Endothelial cell of umbilical vein (primary cell): Measurements from ENCODE around the gene SUGP1. TPM values are rescaled to one million over a fixed set of nuclear protein-coding genes. Genes with fewer than 3 reads are reported as not detected.

Source experiments
- BruUV-seq: library from RNA; stranded (reverse); fragments of 400-500 nt; replicated peaks from 2 replicates; lab custom pipeline; 2021; lab: Mats Ljungman, UMichigan
- CTCF ChIA-PET: fragments of 300-600, 350-600 bp; sonication (Branson Sonifier 250); formaldehyde crosslinking; loops from one replicate; lab custom pipeline; 2021; ENCODE audit warnings: antibody characterized with exemption, inconsistent platforms; lab: Charles Lee
- POLR2A ChIA-PET: fragments of 300-600, 350-600 bp; sonication (Branson Sonifier 250); formaldehyde crosslinking; loops from one replicate; lab custom pipeline; 2021; ENCODE audit warnings: antibody characterized with exemption, inconsistent platforms; lab: Charles Lee
- DNase-seq: peaks from one replicate; pipeline ENCODE4 v3.0.0-alpha.2; 2011; ENCODE audit warnings: low read depth, low spot score
- FAIRE-seq: peaks from 2 replicates; lab custom pipeline; 2011; peaks lifted over from hg19 to GRCh38; lab: Jason Lieb, UNC
- H2AFZ ChIP-seq: 2 replicates; pipeline ENCODE4 v1.6.0; 2012; ENCODE audit warnings: low read depth, low read length, control low read depth, inconsistent platforms
- H3K27ac ChIP-seq: 2 replicates; pipeline ENCODE4 v1.5.1; 2011; ENCODE audit warnings: low read depth, mild to moderate bottlenecking, control low read depth, low read length, moderate library complexity; ENCODE audit not compliant: insufficient read depth
- H3K27me3 ChIP-seq, 2 experiments: 2 replicates each; pipeline versions ENCODE4 v1.6.0 to v1.6.1; 2011; ENCODE audit warnings: low read length in 2 of 2, mixed read lengths in 1 of 2; ENCODE audit not compliant: control insufficient read depth in 2 of 2, insufficient read depth in 2 of 2
- H3K36me3 ChIP-seq, 2 experiments: 2 replicates in 1 of 2; 3 replicates in 1 of 2; pipeline ENCODE4 v1.5.1; 2011; ENCODE audit warnings: low read length in 2 of 2, mild to moderate bottlenecking in 1 of 2, moderate library complexity in 1 of 2; ENCODE audit not compliant: control insufficient read depth in 2 of 2, insufficient read depth in 2 of 2; ENCODE audit errors: extremely low read depth in 1 of 2
- H3K4me1 ChIP-seq: 3 replicates; pipeline ENCODE4 v1.5.1; 2011; ENCODE audit warnings: mild to moderate bottlenecking, low read length; ENCODE audit not compliant: control insufficient read depth, insufficient read depth; ENCODE audit errors: extremely low read depth
- H3K4me2 ChIP-seq: 2 replicates; pipeline ENCODE4 v1.6.1; 2011; ENCODE audit warnings: low read length, control low read depth, mixed read lengths; ENCODE audit not compliant: insufficient read depth
- H3K4me3 ChIP-seq, 3 experiments: fragments of 200-600 bp in 1 of 3; sonication (generic), shearing (Covaris generic) in 1 of 3; replicated peaks in 1 of 3; 2 replicates each; pipeline ENCODE4 v1.5.1; 2011 to 2016; ENCODE audit warnings: control low read depth in 3 of 3, low read length in 3 of 3, mild to moderate bottlenecking in 2 of 3, inconsistent platforms in 1 of 3, low read depth in 1 of 3, moderate library complexity in 1 of 3; ENCODE audit not compliant: insufficient read depth in 1 of 3
- H3K79me2 ChIP-seq: 2 replicates; pipeline ENCODE4 v1.6.0; 2012; ENCODE audit warnings: low read length, inconsistent platforms; ENCODE audit not compliant: control insufficient read depth, insufficient read depth
- H3K9ac ChIP-seq: replicated peaks from 2 replicates; pipeline ENCODE3; 2011; ENCODE audit warnings: low read length, control low read depth; ENCODE audit not compliant: insufficient read depth; ENCODE audit errors: extremely low read depth
- H3K9me1 ChIP-seq: replicated peaks from 3 replicates; pipeline ENCODE4 v1.6.0; 2011; ENCODE audit warnings: mild to moderate bottlenecking, low read length; ENCODE audit not compliant: control insufficient read depth, insufficient read depth; ENCODE audit errors: extremely low read depth
- H3K9me3 ChIP-seq: replicated peaks from 2 replicates; pipeline ENCODE4 v1.5.1; 2012; ENCODE audit warnings: low read length, inconsistent platforms; ENCODE audit not compliant: control insufficient read depth, insufficient read depth
- H4K20me1 ChIP-seq: replicated peaks from 2 replicates; pipeline ENCODE3; 2011; ENCODE audit warnings: mild to moderate bottlenecking, low read length; ENCODE audit not compliant: control insufficient read depth, insufficient read depth; ENCODE audit errors: extremely low read depth
- EZH2 ChIP-seq: IDR thresholded peaks from 2 replicates; pipeline ENCODE4 v1.6.1; 2012; ENCODE audit warnings: borderline replicate concordance, low read depth, mild to moderate bottlenecking, moderate library complexity, low read length, inconsistent platforms; ENCODE audit not compliant: severe bottlenecking
- FOS ChIP-seq: IDR thresholded peaks from 2 replicates; pipeline ENCODE4 v1.6.1; 2011; ENCODE audit warnings: mild to moderate bottlenecking, low read length, moderate library complexity, borderline replicate concordance; ENCODE audit not compliant: insufficient read depth
- GATA2 ChIP-seq: IDR thresholded peaks from 2 replicates; pipeline ENCODE4 v1.7.0; 2011; ENCODE audit warnings: low read depth, mild to moderate bottlenecking, moderate library complexity, mixed read lengths, low read length; ENCODE audit not compliant: insufficient read length, insufficient read depth
- JUN ChIP-seq: IDR thresholded peaks from 2 replicates; pipeline ENCODE4 v1.6.1; 2011; ENCODE audit warnings: borderline replicate concordance, low read depth; ENCODE audit not compliant: insufficient read length, insufficient read depth
- MAX ChIP-seq: IDR thresholded peaks from 2 replicates; pipeline ENCODE4 v1.6.1; 2011; ENCODE audit not compliant: insufficient read depth, insufficient read length
- MYC ChIP-seq: IDR thresholded peaks from one replicate; pipeline ENCODE4 v1.6.1; 2011; ENCODE audit warnings: mild to moderate bottlenecking, low read depth, low read length
- POLR2A ChIP-seq: IDR thresholded peaks from 2 replicates; pipeline ENCODE4 v1.6.1; 2012; ENCODE audit warnings: low read depth, mild to moderate bottlenecking, control low read depth, low read length
- POLR2AphosphoS5 ChIP-seq: IDR thresholded peaks from 2 replicates; pipeline ENCODE4 v1.6.1; 2012; ENCODE audit warnings: low read depth, mild to moderate bottlenecking, control low read depth, low read length, moderate library complexity; ENCODE audit not compliant: insufficient read depth
- dilution Hi-C: fragments of 300-500 bp; cut with MboI; formaldehyde crosslinking; loops from one replicate; pipeline ENCODE4 v1.15.0; 2019; ENCODE audit warnings: low sequenced_read_pairs; ENCODE audit not compliant: extremely low pct_ligation_motif_present
- intact Hi-C: fragments of 100-400 bp; cut with micrococcal nuclease; formaldehyde crosslinking; loops from one replicate; pipeline ENCODE4 v1.10.0; 2022
- polyA plus RNA-seq, 4 experiments: library from polyadenylated mRNA; depleted of rRNA in 3 of 4; stranded (reverse) in 3 of 4; unstranded in 1 of 4; fragments of >200 nt; gene quantifications; 2 replicates each; pipeline versions ENCODE4 v1.2.1 to v1.2.3, GENCODE V29; 2011 to 2012; ENCODE audit warnings: missing spikeins in 1 of 4
- total RNA-seq: library from RNA; stranded (reverse); gene quantifications from 2 replicates; pipeline ENCODE4 v1.2.3, GENCODE V29; 2021
- TF ChIP-seq, protein P1 (sequence below), 2 donors: IDR thresholded peaks; 1 replicate in 1 of 2; 2 replicates in 1 of 2; pipeline ENCODE4 v1.5.1; 2011; ENCODE audit warnings: low read length in 2 of 2, mild to moderate bottlenecking in 2 of 2, moderate library complexity in 2 of 2, control low read depth in 1 of 2, inconsistent platforms in 1 of 2, low read depth in 1 of 2; ENCODE audit not compliant: insufficient read depth in 1 of 2; ENCODE audit errors: extremely low read depth in 1 of 2

Gene SUGP1
- total and polyA plus RNA-seq, 2 donors (not counting 3 experiments of a cell fraction or from before 2014, with no cell fraction given), result 41.0 to 64.7 TPM

GRCh38 chr19:19324059-19324770 is 3.9 kb upstream of the SUGP1 start:
- H3K4me2 ChIP-seq, result no peak overlapping the region
- H3K27ac ChIP-seq, result no peak overlapping the region
- dilution Hi-C loops (no loop called here), intact Hi-C loops (no loop called here)
- peaks cover 19% of the 10 kb centered on the region for H3K4me1 ChIP-seq
- peaks cover 7 to 14% of the 10 kb centered on the region in 2 experiments for H3K36me3 ChIP-seq
- TF ChIP-seq, protein P1, sequence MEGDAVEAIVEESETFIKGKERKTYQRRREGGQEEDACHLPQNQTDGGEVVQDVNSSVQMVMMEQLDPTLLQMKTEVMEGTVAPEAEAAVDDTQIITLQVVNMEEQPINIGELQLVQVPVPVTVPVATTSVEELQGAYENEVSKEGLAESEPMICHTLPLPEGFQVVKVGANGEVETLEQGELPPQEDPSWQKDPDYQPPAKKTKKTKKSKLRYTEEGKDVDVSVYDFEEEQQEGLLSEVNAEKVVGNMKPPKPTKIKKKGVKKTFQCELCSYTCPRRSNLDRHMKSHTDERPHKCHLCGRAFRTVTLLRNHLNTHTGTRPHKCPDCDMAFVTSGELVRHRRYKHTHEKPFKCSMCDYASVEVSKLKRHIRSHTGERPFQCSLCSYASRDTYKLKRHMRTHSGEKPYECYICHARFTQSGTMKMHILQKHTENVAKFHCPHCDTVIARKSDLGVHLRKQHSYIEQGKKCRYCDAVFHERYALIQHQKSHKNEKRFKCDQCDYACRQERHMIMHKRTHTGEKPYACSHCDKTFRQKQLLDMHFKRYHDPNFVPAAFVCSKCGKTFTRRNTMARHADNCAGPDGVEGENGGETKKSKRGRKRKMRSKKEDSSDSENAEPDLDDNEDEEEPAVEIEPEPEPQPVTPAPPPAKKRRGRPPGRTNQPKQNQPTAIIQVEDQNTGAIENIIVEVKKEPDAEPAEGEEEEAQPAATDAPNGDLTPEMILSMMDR (IDR thresholded peaks at IDR 0.05; ENCODE audit: extremely low read depth in 1 of 2, insufficient read depth in 1 of 2, low read depth in 1 of 2, low read length in 2 of 2), result no peak
- TF ChIP-seq GATA2, result no peak
- TF ChIP-seq FOS, result no peak
- no peak for TF ChIP-seq JUN
- TF ChIP-seq MYC, result no peak
- TF ChIP-seq EZH2, result no peak
- no peak for TF ChIP-seq POLR2AphosphoS5
- no peak for TF ChIP-seq POLR2A
- TF ChIP-seq MAX, result no peak
- no peak overlapping the region for H3K4me3 ChIP-seq
- no TSS peak for BruUV-seq
- FAIRE-seq, result no peak
- H3K9me1 ChIP-seq, result no peaks in the 10 kb centered on the region
- no peaks in the 10 kb centered on the region for H3K9me3 ChIP-seq
- ChIA-PET CTCF (interaction anchor here (1.2 to 1.7 kb wide), 2 partner anchors 19 to 167 kb away, joined by 4 to 9 read pairs (median 7); no protein-coding TSS in a partner anchor), POLR2A (no interaction called here)
- H3K79me2 ChIP-seq, result peaks cover 61% of the 10 kb centered on the region
- no peak for DNase-seq
- no peak overlapping the region for H2AFZ ChIP-seq
- no peaks in the 10 kb centered on the region for H3K27me3 ChIP-seq
- no peaks in the 10 kb centered on the region for H4K20me1 ChIP-seq
- H3K9ac ChIP-seq, result no peak overlapping the region
